GM12872 (cell line): Measurements from ENCODE around the gene NUDT10.

Source experiments
- TF ChIP-seq, protein P1 (sequence below): IDR thresholded peaks from 3 replicates; pipeline ENCODE4 v1.5.1; 2011; ENCODE audit warnings: low read depth, mild to moderate bottlenecking, low read length, moderate library complexity; ENCODE audit not compliant: insufficient read depth

The NUDT10 gene

DNA sequence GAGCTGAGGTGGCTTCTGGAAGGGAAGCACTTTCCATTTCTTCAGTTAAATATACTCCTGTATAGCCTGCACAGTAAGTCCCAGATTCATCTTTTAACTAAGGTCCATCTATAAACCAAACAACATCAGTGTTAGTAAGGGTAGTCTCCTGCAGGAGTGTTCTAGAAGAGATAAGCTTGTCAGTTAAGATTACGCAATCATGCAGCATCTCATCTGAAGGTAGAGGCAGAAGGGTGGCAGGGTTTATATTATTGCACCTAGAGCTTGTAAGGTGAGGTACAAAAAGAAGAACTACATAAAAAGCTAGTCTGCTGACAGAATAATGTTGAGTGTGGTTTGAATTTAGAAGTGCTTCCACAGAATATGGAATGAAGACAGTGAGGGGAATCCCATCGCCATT, 44.0 kb downstream of the NUDT10 start:
- TF ChIP-seq, protein P1, sequence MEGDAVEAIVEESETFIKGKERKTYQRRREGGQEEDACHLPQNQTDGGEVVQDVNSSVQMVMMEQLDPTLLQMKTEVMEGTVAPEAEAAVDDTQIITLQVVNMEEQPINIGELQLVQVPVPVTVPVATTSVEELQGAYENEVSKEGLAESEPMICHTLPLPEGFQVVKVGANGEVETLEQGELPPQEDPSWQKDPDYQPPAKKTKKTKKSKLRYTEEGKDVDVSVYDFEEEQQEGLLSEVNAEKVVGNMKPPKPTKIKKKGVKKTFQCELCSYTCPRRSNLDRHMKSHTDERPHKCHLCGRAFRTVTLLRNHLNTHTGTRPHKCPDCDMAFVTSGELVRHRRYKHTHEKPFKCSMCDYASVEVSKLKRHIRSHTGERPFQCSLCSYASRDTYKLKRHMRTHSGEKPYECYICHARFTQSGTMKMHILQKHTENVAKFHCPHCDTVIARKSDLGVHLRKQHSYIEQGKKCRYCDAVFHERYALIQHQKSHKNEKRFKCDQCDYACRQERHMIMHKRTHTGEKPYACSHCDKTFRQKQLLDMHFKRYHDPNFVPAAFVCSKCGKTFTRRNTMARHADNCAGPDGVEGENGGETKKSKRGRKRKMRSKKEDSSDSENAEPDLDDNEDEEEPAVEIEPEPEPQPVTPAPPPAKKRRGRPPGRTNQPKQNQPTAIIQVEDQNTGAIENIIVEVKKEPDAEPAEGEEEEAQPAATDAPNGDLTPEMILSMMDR = no peak
